RWPE1 (cell line): ENCODE measurements around the gene KCND2.

ENCODE experiments used
- CTCF ChIA-PET: fragments of 350-600 bp; sonication (Branson Sonifier 250); formaldehyde crosslinking; extraction: SDS; loops from one replicate; lab custom pipeline; 2021; lab: Yijun Ruan, JAX
- POLR2A ChIA-PET: fragments of 400-600 bp; formaldehyde crosslinking; extraction: SDS; loops from one replicate; lab custom pipeline; 2020; ENCODE audit warnings: antibody characterized with exemption; ENCODE audit not compliant: low non-redundant PET; lab: Yijun Ruan, JAX
- DNase-seq: peaks from one replicate; pipeline ENCODE4 v3.0.0; 2012; ENCODE audit warnings: low spot score
- H3K27ac ChIP-seq: fragments of 450-650 bp; 2 replicates; pipeline ENCODE4 v1.5.1; 2017
- TF ChIP-seq, protein P1 (sequence below): fragments of 450-650 bp; conservative IDR thresholded peaks from 2 replicates; pipeline ENCODE4 v1.5.1; 2017; ENCODE audit warnings: low read depth, mild to moderate bottlenecking

The KCND2 gene

DNA sequence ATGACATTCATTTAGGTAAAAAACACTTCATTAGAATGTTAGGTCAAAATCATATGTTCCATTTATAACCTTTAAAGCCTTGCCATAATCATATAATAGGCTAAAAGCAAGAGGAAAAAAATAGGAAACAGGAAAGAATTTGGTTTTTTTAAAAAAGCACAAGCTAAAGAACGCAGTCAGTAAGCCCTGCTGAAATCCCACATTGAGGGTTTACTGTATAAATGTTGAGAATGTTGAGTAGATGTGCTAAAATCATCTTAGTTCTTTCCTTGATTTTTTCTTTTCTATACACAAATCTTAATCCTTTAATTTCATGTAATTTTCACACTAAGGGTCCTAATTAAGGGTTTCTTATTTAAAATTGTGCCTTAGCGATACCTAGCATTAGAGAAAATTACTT is 452.0 kb downstream of the KCND2 start:
- ChIA-PET POLR2A (no interaction called here), CTCF (interaction anchor here (0.6 to 0.8 kb wide), 6 partner anchors 9 to 776 kb away, joined by 3 to 4 read pairs (median 3); no protein-coding TSS in a partner anchor)
- DNase-seq: no peak
- H3K27ac ChIP-seq: no peak overlapping the region
- TF ChIP-seq, protein P1, sequence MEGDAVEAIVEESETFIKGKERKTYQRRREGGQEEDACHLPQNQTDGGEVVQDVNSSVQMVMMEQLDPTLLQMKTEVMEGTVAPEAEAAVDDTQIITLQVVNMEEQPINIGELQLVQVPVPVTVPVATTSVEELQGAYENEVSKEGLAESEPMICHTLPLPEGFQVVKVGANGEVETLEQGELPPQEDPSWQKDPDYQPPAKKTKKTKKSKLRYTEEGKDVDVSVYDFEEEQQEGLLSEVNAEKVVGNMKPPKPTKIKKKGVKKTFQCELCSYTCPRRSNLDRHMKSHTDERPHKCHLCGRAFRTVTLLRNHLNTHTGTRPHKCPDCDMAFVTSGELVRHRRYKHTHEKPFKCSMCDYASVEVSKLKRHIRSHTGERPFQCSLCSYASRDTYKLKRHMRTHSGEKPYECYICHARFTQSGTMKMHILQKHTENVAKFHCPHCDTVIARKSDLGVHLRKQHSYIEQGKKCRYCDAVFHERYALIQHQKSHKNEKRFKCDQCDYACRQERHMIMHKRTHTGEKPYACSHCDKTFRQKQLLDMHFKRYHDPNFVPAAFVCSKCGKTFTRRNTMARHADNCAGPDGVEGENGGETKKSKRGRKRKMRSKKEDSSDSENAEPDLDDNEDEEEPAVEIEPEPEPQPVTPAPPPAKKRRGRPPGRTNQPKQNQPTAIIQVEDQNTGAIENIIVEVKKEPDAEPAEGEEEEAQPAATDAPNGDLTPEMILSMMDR: no peak

DNA sequence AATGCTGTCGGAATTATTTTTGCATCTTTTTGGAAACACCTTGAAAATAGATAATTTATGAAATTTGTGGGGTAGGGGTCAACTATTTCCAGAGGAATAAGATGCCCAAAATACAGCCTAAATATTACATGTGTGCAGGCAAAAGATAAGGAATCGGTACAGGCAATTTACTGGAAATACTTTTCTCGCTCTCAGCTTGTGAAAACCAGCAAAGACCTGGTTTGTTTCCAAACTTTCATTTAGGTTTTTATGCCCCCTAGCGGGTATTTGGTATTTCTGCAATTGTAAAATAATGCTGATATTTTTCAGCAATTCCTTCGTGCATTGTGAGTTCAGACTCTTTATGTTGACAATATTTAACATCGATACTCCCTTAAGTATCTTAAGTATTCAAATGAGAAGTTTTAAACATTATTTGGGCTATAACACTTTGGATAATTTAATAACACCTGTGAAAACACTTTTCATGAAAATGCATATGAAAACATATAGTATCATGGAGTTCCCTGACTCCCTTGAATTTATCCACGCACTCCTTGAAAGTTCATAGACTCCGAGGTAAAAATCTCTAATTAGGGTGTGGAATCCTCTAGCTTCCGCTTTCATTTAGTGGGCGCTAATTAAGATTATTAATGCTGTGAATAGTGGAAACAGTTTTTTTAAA is 452.5 kb downstream of the KCND2 start:
- TF ChIP-seq, protein P1: peak; percentile 76
- H3K27ac ChIP-seq: no peak overlapping the region
- ChIA-PET POLR2A (no interaction called here), CTCF (interaction anchor here (0.6 to 0.8 kb wide), 8 partner anchors 9 to 776 kb away, joined by 3 to 4 read pairs (median 3); no protein-coding TSS in a partner anchor)
- DNase-seq: peak; percentile 4

DNA sequence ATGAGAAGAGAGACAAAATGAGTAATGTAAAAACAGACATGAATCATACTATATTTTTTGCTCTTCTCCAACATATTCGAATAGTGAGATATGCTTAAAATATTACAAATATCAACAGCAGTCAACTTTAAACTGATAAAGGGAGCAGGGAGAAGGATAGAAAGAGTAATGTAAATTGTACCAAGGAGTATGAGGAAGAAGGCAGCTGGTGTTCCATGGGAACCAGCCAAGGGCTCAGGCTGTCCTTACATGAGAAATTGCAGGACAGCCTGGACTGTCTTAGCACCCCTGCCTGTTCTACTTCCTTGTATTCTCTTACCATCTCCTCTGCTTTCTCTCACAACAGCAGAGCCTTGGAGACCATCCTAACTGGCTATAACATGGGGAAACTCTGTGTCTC is 456.3 kb downstream of the KCND2 start:
- TF ChIP-seq, protein P1: no peak
- CTCF ChIA-PET: no interaction called here
- H3K27ac ChIP-seq: no peak overlapping the region
- POLR2A ChIA-PET: no interaction called here
- DNase-seq: no peak

DNA sequence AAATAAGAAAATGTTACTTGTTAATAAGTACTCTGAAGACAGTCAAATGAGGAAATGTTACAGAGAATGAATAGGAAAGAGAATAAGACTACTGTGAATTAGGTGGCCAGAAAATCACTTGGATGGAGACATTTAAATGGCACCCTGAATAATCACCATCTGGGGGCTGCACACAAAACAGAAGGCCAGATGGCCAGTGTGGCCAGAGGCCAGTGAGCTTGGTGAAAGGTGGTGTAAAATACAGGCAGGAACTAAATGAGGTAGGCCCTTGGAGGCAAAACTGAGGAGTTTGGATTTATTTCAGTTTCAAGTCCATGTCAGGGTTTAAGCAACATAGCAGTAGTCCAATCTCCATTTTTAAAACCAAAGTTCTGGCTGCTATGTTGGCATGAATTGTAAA is 458.3 kb downstream of the KCND2 start:
- TF ChIP-seq, protein P1: no peak
- POLR2A ChIA-PET: no interaction called here
- no peak for DNase-seq
- H3K27ac ChIP-seq: no peak overlapping the region
- CTCF ChIA-PET: interaction anchor here (0.6 kb wide), 1 partner anchor 1412 kb away, joined by 3 read pairs; no protein-coding TSS in a partner anchor

DNA sequence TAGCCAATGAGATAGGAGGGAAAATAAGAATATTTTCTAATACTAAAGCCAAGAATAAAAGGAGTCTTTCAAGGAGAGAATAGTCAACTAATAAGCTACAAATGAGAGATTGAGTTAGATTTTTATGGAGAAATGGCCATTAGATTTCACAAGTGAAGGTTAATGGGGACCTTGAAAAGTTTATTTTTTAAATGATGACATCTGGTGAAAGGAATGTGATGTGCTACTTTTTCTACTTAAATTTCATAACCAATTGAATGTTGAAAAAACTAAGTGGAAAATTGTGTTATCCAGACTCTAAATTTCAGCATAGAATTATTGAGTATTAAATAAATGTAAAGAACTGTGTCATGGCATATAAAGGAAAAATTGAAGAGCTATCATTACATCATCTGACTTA is 459.3 kb downstream of the KCND2 start:
- POLR2A ChIA-PET: no interaction called here
- TF ChIP-seq, protein P1: no peak
- CTCF ChIA-PET: interaction anchor here (0.7 kb wide), 1 partner anchor 183 kb away, joined by 3 read pairs; no protein-coding TSS in a partner anchor
- DNase-seq: no peak
- no peak overlapping the region for H3K27ac ChIP-seq

DNA sequence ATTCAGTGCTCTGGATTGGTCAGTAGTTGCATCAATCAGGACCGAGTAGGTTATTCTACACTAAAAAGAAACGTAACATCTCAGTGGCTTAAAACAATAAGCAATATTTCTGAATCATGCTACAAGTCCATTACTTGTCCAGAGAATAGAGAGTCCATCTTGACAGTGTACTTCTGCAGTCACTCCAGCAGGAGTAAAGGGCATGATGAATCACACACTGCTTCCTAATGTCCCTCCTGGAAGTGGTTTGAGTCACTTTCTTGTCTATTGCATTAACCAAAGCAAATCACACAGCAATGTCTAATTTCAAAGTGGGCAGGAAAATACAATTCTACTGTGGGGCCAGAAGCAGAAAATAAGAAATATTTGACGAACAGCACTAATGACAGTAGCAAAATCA is 460.2 kb downstream of the KCND2 start:
- DNase-seq: no peak
- ChIA-PET CTCF (no interaction called here), POLR2A (no interaction called here)

More for the DNA sequence above, 460.2 kb downstream of the KCND2 start:
- TF ChIP-seq, protein P1: no peak
- H3K27ac ChIP-seq: no peak overlapping the region
